Fibroblast of skin of left quadriceps (primary cell): Measurements from ENCODE around the gene NEK6.

Experiments used
- DNase-seq, 2 experiments: peaks; one replicate each; pipeline ENCODE4 v3.0.0-alpha.2; 2013; ENCODE audit warnings: low read depth in 2 of 2

The NEK6 gene

GRCh38 chr9:124279531-124280175, 21.9 kb downstream of the NEK6 start:
- no peak for DNase-seq

DNA sequence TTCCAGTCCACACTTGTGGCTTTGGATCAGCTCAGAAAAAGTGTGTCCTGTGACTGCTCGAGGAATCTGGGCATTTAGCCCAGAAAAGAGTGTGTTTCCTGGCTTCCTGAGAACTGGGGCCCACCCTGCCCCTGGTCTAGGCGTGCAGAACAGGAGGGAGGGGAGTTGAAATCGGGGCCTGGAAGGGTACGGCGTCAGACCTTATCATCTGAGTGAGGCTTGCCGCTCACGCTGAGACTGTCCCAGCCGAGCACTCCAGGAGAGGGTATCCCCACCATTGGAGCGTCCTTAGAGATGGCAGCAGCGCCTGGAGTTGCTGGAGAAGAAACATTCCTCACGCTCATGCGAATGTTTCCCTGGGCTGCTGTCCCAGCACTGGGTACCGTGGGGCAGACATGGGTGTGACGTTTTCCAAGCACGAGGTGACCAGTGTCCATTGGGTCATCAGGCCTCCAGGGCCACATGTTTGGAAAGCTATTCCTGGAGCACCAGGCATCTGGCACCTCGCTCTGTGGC, 22.5 kb downstream of the NEK6 start:
- peak; percentile 65 to 71 for DNase-seq

DNA sequence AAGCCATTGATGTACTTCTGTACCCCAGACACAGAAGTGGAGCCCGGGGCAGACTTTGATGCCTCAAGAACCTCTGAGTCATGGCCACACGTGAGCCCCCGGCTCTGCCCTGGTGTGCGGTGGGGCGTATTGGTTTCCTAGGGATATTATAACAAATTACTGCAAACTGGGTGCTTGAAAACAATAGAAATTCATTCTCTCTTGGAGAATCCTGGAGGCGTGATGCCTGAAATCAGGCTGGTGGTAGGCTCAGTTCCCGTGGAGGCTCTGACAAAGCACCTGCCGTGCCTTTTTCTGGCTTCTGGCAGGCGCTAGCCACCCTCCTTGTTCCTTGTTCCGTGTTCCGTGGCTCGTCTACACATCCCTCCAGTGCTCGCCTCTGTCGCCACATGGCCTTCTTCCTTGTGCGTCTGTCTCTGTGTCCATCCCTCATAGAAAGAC, 24.2 kb downstream of the NEK6 start:
- DNase-seq = no peak

- DNase-seq = no peak
Measured at GRCh38 chr9:124282442-124283227, 24.9 kb downstream of the NEK6 start.

DNA sequence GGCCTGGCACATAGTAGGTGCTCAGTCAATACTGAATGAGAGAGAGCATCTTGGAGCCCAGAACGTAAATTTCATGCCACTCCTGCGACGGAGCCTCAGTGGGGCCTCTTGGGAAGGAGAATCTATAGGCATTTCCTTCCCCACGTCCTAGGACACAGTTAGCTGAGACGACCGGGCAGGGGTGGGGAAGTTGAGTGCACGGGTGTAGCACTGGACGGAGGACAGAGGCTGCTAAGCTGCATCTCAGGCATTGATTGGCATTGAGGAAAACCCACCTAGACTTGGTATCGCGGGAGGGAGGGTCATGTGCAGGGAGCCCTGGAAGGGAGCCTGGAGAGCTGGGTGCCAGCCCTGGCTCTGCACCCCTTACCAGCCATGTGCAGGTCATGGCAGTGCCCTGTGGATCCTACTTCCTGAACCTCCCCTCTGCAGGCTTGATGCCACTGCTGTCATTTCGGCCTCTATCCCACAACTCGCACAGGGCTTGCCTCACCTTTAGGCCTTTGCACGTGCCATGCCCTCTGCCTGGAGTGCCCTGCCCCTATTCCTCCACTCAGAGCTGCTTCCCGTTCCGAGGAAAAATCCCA, 25.6 kb downstream of the NEK6 start:
- DNase-seq = no peak

- DNase-seq = no peak
Measured at GRCh38 chr9:124284237-124284831, 26.6 kb downstream of the NEK6 start.

DNA sequence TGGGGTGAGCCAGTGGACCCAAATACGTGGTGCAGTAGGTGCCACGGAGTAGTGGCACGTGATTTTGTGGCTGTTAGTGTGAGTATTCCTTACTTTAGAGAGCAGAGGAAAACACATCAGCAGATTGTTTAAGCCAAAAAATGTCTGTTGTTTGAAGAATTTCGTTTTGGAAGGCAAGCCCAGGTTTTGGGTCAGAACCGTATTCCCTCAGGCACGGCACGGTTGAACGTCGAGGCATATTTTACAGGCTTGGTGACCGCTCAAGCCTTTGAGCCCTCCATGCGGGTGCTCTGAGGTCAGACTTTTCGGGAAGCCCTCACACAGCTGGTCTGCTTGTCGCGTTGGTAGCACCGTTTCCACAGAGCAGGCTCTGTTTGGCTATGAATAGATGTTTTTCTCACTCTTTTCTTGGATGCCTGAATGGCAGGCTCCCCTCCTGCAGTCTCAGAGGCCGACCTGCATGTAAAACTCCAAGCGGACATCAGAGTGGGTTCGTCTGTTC, 27.2 kb downstream of the NEK6 start:
- DNase-seq = no peak

- DNase-seq = no peak
Measured at GRCh38 chr9:124285490-124285889, 27.7 kb downstream of the NEK6 start.

- peak; percentile 76 to 79 for DNase-seq
Measured at GRCh38 chr9:124285903-124286291, 28.1 kb downstream of the NEK6 start.

GRCh38 chr9:124286292-124286931, 28.7 kb downstream of the NEK6 start:
- no peak for DNase-seq

DNA sequence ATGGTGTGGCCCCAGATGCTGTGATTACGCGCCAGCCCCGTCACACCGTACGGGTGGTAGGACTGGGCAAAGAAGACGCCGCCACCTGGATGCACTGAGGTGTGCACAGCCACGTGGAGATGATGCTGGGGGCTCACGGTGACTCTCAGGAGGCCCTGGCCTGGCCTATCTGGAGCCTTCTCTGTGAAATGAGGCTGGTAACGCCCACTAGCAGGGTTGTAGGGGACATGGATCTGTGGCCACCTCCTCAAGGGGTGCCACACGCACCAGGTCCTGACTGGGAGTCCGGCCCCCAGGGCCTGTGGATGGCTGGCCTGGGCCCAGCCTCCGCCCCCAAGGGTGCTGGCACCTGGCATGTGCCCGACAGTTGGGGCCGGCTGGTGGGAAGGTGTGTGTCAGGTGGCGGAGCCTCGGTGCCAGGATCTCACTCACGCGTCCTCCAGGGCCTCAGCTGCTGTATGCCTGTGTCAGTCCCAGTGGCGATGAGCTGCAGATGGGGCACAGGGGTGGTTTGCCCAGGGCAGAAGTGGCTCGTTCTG, 32.4 kb downstream of the NEK6 start:
- DNase-seq = no peak

DNA sequence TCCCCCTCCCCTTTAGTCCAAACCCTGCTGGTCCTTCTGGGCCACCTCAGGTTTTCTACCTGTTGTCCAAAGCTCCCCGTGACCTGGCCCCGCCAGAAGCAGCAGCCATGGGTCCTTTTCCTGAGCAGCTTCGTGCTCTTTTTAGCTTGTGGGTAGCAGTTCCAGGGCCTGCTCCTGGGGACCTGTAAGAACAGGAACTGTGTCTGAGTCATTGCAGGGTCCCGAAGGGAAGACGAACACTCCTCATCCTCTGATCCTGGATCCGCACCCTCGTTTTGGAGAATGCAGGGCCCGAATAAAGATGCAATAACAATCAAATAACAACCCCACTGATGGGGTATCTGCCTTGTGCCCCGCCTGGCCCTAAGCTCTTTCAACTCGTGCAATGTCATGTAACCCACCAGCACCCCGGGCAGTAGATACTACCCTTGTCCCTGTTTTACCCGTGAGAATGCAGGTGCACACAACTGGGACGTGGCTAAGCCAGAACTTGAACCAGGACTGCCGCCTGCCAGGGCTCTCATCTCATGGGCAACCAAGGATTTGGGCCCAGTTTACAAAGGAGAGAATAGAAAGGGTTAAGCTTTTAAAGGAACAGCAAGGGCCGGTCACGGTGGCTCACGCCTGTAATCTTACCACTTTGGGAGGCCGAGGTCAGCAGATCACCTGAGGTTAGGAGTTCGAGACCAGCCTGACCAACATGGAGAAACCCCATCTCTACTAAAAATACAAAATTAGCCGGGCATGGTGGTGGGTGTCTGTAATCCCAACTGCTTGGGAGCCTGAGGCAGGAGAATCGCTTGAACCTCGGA, 33.2 kb downstream of the NEK6 start:
- DNase-seq = no peak

- DNase-seq = no peak
Measured at GRCh38 chr9:124291801-124292396, 34.1 kb downstream of the NEK6 start.

DNA sequence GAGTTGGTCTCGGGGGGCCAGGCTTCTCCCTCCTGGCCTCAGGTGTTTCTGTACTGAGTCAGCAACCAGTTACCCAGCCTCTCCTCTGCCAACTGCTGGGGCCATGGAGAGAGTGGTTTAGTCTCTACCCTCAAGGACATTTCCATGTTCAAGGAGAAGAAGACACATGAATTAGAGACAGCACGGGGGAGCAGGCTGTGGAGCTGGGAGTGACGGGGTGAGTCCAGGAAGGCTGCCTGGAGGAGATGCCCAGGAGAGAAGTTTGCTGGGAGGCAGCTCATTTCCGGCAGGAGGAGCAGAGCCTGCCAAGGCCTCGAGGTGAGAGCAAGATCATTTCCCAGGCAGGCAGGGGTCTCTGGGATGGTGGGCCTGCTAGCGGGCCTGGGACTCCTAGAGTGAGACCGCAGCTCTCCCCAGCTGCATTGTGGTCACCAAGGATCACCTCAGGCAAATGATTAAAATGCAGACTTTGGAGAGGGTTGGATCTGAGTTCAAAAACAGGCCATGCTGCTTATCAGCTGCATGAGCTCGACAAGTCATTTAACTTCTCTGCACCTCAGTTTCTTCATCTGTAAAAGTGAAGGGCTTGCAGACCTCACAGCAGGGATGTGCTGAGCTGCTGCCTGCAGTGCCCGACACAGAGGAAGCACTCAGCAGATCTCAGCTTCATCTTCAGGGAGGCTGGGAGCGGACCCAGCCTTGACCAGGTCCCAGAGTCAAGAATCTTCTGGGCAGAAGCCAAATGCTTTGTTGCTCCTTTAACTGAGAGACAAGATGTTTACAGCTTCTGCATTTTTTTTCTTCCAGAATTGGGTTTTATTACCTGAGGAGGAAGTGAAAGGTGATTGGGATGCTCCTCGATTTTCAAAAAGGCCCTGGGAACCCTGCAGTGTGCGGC, 35.2 kb downstream of the NEK6 start:
- no peak for DNase-seq

DNA sequence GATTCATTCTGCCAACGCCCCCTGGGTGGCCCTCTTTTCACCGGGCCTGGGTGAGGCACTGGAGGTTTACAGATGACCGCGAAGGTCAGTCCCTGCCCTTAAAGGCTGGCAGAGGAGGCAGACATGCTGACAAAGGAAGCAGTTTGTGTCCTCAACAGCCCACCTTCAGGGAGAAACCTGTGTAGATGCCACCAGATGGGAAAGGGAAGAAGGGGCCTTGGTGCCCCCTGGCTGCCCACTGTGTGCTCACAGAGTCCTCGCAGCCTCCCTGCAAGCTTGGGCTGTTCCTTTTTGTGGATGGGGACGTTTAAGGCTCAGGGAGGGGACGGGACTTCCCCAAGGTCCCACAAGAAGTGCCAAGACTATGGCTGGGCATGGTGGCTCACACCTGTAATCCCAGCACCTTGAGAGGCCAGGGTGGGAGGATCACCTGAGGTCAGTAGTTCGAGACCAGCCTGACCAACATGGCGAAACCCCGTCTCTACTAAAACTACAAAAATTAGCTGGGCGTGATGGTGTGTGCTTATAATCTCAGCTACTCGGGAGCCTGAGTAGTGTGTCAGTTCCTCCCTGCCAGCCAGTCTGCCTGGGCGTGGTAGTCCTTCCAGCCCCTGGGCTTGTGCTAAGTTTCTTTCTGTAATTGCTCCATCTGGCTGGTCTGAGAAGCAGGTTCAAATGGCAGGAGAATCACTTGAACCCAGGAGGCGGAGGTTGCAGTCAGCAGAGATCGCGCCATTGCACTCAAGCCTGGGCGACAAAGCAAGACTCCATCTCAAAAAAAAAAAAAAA, 36.2 kb downstream of the NEK6 start:
- DNase-seq = no peak

GRCh38 chr9:124295159-124295794, 37.5 kb downstream of the NEK6 start:
- DNase-seq = no peak

DNA sequence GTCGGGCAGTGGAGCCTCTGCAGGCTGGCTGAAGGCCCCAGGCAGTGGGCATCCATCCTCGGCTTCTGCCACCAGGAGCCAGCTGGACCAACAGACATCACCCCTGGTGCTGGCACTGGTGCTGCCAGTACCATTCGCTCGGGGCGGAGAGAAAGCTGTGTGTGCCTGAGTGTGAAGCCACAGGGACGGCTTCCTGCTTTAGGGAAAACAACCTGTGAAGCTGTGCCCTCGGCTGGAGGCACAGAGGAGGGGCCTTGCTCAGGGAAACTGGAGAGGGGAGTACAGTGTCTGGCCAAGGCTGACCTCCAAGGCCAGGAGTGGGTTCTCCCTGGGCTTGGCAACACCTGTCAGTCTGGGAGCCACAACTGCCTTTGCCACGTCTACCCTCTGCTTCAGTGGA, 38.3 kb downstream of the NEK6 start:
- no peak for DNase-seq
